Liver (tissue), 9 donors: ENCODE data around the gene EIF4B. TPM values are rescaled to one million over a fixed set of nuclear protein-coding genes. Genes with fewer than 3 reads are reported as not detected.

ENCODE experiments used
- DNase-seq: peaks from one replicate; pipeline ENCODE4 v3.0.0-alpha.2; 2017; ENCODE audit warnings: low spot score
- H3K27ac ChIP-seq, 2 donors: one replicate each; pipeline ENCODE4 v1.7.0; 2013; ENCODE audit warnings: inconsistent platforms in 2 of 2, low read length in 2 of 2, control low read depth in 1 of 2, low read depth in 1 of 2, mild to moderate bottlenecking in 1 of 2
- H3K27me3 ChIP-seq, 4 donors: one replicate each; pipeline versions ENCODE4 v1.6.1 to v1.7.0; 2013; ENCODE audit warnings: low read length in 3 of 4, inconsistent platforms in 1 of 4, mild to moderate bottlenecking in 1 of 4, moderate library complexity in 1 of 4; ENCODE audit not compliant: control insufficient read depth in 4 of 4, insufficient read depth in 4 of 4
- H3K36me3 ChIP-seq, 4 donors: one replicate each; pipeline versions ENCODE4 v1.6.1 to v1.7.0; 2013; ENCODE audit warnings: low read length in 3 of 4, mild to moderate bottlenecking in 3 of 4, low read depth in 1 of 4, moderate library complexity in 1 of 4; ENCODE audit not compliant: control insufficient read depth in 4 of 4, insufficient read depth in 3 of 4
- H3K4me1 ChIP-seq, 4 donors: one replicate each; pipeline versions ENCODE4 v1.6.1 to v1.7.0; 2013; ENCODE audit warnings: low read length in 3 of 4, mild to moderate bottlenecking in 3 of 4, moderate library complexity in 1 of 4; ENCODE audit not compliant: control insufficient read depth in 4 of 4, insufficient read depth in 4 of 4
- H3K4me3 ChIP-seq, 3 donors: one replicate each; pipeline versions ENCODE4 v1.6.1 to v1.7.0; 2013; ENCODE audit warnings: low read length in 3 of 3, control low read depth in 1 of 3, low read depth in 1 of 3, mild to moderate bottlenecking in 1 of 3
- H3K9ac ChIP-seq, 2 donors: one replicate each; pipeline ENCODE4 v1.7.0; 2013; ENCODE audit warnings: low read length in 2 of 2, mild to moderate bottlenecking in 2 of 2, moderate library complexity in 2 of 2, control low read depth in 1 of 2, low read depth in 1 of 2
- H3K9me3 ChIP-seq, 4 donors: one replicate each; pipeline versions ENCODE4 v1.6.1 to v1.7.0; 2013; ENCODE audit warnings: low read length in 3 of 4; ENCODE audit not compliant: control insufficient read depth in 4 of 4
- CTCF ChIP-seq: fragments of 150-350 bp; IDR thresholded peaks from 2 replicates; pipeline ENCODE4 v1.5.1; 2017; ENCODE audit warnings: improper control_type of control experiment, low read depth, low read length; ENCODE audit not compliant: missing input control
- FOXA1 ChIP-seq: IDR thresholded peaks from 2 replicates; pipeline ENCODE4 v1.6.1; 2016; ENCODE audit warnings: antibody characterized with exemption
- FOXA2 ChIP-seq: IDR thresholded peaks from 2 replicates; pipeline ENCODE4 v1.6.1; 2016; ENCODE audit warnings: antibody characterized with exemption
- GABPA ChIP-seq, 2 donors: IDR thresholded peaks in 1 of 2; conservative IDR thresholded peaks in 1 of 2; 2 replicates each; pipeline ENCODE4 v1.6.1; 2016; ENCODE audit warnings: antibody characterized with exemption in 2 of 2, mild to moderate bottlenecking in 1 of 2, moderate library complexity in 1 of 2
- HNF4A ChIP-seq, 2 donors: conservative IDR thresholded peaks; 2 replicates each; pipeline ENCODE4 v1.6.1; 2016; ENCODE audit warnings: antibody characterized with exemption in 2 of 2, mild to moderate bottlenecking in 2 of 2
- HNF4G ChIP-seq: IDR thresholded peaks from 2 replicates; pipeline ENCODE4 v1.6.1; 2016; ENCODE audit warnings: antibody characterized with exemption
- JUND ChIP-seq, 2 donors: IDR thresholded peaks; 2 replicates each; pipeline ENCODE4 v1.6.1; 2016; ENCODE audit warnings: antibody characterized with exemption in 2 of 2
- MAX ChIP-seq: IDR thresholded peaks from 2 replicates; pipeline ENCODE4 v1.6.1; 2016; ENCODE audit warnings: antibody characterized with exemption
- NR2F2 ChIP-seq: IDR thresholded peaks from 2 replicates; pipeline ENCODE4 v1.6.1; 2016; ENCODE audit warnings: antibody characterized with exemption
- RAD21 ChIP-seq, 2 donors: IDR thresholded peaks; 2 replicates each; pipeline ENCODE4 v1.6.1; 2016; ENCODE audit warnings: antibody characterized with exemption in 2 of 2, mild to moderate bottlenecking in 2 of 2
- RXRA ChIP-seq, 2 donors: IDR thresholded peaks; 2 replicates each; pipeline ENCODE4 v1.6.1; 2017 to 2018; ENCODE audit warnings: antibody characterized with exemption in 2 of 2, mild to moderate bottlenecking in 1 of 2
- SP1 ChIP-seq: IDR thresholded peaks from 2 replicates; pipeline ENCODE4 v1.6.1; 2018; ENCODE audit warnings: antibody characterized with exemption, mild to moderate bottlenecking
- TAF1 ChIP-seq: conservative IDR thresholded peaks from 2 replicates; pipeline ENCODE4 v1.6.1; 2016; ENCODE audit warnings: antibody characterized with exemption, mild to moderate bottlenecking
- YY1 ChIP-seq: IDR thresholded peaks from 2 replicates; pipeline ENCODE4 v1.6.1; 2016; ENCODE audit warnings: antibody characterized with exemption, mild to moderate bottlenecking
- ZBTB33 ChIP-seq: IDR thresholded peaks from 2 replicates; pipeline ENCODE4 v1.6.1; 2016; ENCODE audit warnings: antibody characterized with exemption
- WGBS: extraction: QIAGEN DNeasy Blood & Tissue Kit; methylation state at CpG from one replicate; pipeline ENCODE4 v1.1.7; 2013; 5-methylcytosine and 5-hydroxymethylcytosine counted together
- polyA plus RNA-seq, 2 donors: library from polyadenylated mRNA; stranded (reverse) in 1 of 2; unstranded in 1 of 2; fragments of 200-250 nt in 1 of 2; fragments of >200 nt in 1 of 2; fragmentation: Nextera tagmentation in 1 of 2; extraction: Ambion mirVana in 1 of 2; gene quantifications; one replicate each; pipeline versions ENCODE4 v1.2.1 to v1.2.3, GENCODE V29; 2013 to 2015
- total RNA-seq, 2 donors: library from RNA; depleted of rRNA; stranded (reverse); fragments of >200 nt; gene quantifications; one replicate each; pipeline ENCODE4 v1.2.3, GENCODE V29; 2014
- TF ChIP-seq, protein P1 (sequence below): IDR thresholded peaks from 2 replicates; pipeline ENCODE4 v1.6.1; 2016; ENCODE audit warnings: antibody characterized with exemption
- TF ChIP-seq, protein P2 (sequence below): IDR thresholded peaks from 2 replicates; pipeline ENCODE4 v1.6.1; 2016; ENCODE audit warnings: antibody characterized with exemption, mild to moderate bottlenecking
- donor health status: healthy.
- donor health status: healthy.
- donor health status: healthy.
- donor health status: healthy.
- donor health status: healthy.

EIF4B gene
- total and polyA plus RNA-seq, 4 donors = 32.1 to 273 (median 169) TPM

- Histone ChIP-seq H3K27ac (no peak overlapping the region), H3K4me3 (no peak overlapping the region), H3K36me3 (peaks cover 5 to 29% (median 23%) of the 10 kb centered on the region in 4 donors), H3K9me3 (no peaks in the 10 kb centered on the region), H3K4me1 (peaks cover 26 to 67% (median 42%) of the 10 kb centered on the region in 4 donors), H3K27me3 (no peaks in the 10 kb centered on the region), H3K9ac (no peak overlapping the region)
- WGBS = 95% methylated on average over 7 of the region's 7 CpGs
- TF ChIP-seq FOXA2 = no peak
- no peak for TF ChIP-seq ZBTB33
- no peak for TF ChIP-seq NR2F2
- no peak for TF ChIP-seq FOXA1
- no peak for TF ChIP-seq TAF1
- TF ChIP-seq, protein P1, sequence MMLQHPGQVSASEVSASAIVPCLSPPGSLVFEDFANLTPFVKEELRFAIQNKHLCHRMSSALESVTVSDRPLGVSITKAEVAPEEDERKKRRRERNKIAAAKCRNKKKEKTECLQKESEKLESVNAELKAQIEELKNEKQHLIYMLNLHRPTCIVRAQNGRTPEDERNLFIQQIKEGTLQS = no peak
- TF ChIP-seq MAX = no peak
- no peak for TF ChIP-seq CTCF
- no peak for TF ChIP-seq SP1
- TF ChIP-seq GABPA (IDR thresholded peaks at IDR 0.05 in 1 of 2, conservative IDR thresholded peaks at IDR 0.05 in 1 of 2) = no peak
- no peak for TF ChIP-seq JUND (IDR thresholded peaks at IDR 0.05)
- TF ChIP-seq RXRA (IDR thresholded peaks at IDR 0.05) = no peak
- TF ChIP-seq YY1 = no peak
- TF ChIP-seq, protein P2, sequence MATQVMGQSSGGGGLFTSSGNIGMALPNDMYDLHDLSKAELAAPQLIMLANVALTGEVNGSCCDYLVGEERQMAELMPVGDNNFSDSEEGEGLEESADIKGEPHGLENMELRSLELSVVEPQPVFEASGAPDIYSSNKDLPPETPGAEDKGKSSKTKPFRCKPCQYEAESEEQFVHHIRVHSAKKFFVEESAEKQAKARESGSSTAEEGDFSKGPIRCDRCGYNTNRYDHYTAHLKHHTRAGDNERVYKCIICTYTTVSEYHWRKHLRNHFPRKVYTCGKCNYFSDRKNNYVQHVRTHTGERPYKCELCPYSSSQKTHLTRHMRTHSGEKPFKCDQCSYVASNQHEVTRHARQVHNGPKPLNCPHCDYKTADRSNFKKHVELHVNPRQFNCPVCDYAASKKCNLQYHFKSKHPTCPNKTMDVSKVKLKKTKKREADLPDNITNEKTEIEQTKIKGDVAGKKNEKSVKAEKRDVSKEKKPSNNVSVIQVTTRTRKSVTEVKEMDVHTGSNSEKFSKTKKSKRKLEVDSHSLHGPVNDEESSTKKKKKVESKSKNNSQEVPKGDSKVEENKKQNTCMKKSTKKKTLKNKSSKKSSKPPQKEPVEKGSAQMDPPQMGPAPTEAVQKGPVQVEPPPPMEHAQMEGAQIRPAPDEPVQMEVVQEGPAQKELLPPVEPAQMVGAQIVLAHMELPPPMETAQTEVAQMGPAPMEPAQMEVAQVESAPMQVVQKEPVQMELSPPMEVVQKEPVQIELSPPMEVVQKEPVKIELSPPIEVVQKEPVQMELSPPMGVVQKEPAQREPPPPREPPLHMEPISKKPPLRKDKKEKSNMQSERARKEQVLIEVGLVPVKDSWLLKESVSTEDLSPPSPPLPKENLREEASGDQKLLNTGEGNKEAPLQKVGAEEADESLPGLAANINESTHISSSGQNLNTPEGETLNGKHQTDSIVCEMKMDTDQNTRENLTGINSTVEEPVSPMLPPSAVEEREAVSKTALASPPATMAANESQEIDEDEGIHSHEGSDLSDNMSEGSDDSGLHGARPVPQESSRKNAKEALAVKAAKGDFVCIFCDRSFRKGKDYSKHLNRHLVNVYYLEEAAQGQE = no peak
- TF ChIP-seq RAD21 (IDR thresholded peaks at IDR 0.05) = no peak
- TF ChIP-seq HNF4A (conservative IDR thresholded peaks at IDR 0.05) = no peak
- no peak for TF ChIP-seq HNF4G
- DNase-seq = no peak
Measured at GRCh38 chr12:53056901-53057300, 50.6 kb downstream of the EIF4B start.
